A549 (cell line): ENCODE measurements around the gene TCOF1. TPM values are rescaled to one million over a fixed set of nuclear protein-coding genes. Genes with fewer than 3 reads are reported as not detected.

Experiments
- ATAC-seq, 2 experiments: fragments of 200-7000 bp in 1 of 2; fragments of >200 bp in 1 of 2; cut with Nextera tagmentation in 1 of 2; cut with Tn5 transposase in 1 of 2; 3 replicates each; pipeline versions ENCODE4 v1.8.0 to v1.9.1; 2018 to 2020; ENCODE audit warnings: mild to moderate bottlenecking in 1 of 2, moderate library complexity in 1 of 2
- CTCF ChIA-PET: fragments of 300-600 bp; sonication (Branson Sonifier 250); formaldehyde crosslinking; extraction: SDS; loops from one replicate; lab custom pipeline; 2021; ENCODE audit warnings: antibody characterized with exemption, inconsistent platforms; lab: Yijun Ruan, JAX
- POLR2A ChIA-PET: fragments of 350-600 bp; formaldehyde crosslinking; extraction: SDS; loops from one replicate; lab custom pipeline; 2021; ENCODE audit warnings: antibody characterized with exemption, inconsistent platforms; lab: Yijun Ruan, JAX
- DNase-seq, 2 experiments: peaks; one replicate each; pipeline versions ENCODE4 v3.0.0 to v3.0.0-alpha.2; 2011 to 2016; ENCODE audit warnings: low read depth in 1 of 2, low spot score in 1 of 2
- FAIRE-seq: peaks from 2 replicates; lab custom pipeline; 2011; peaks lifted over from hg19 to GRCh38; lab: Jason Lieb, UNC
- H3K27ac ChIP-seq, 2 experiments: fragments of >200 bp; sonication (Bioruptor Twin); formaldehyde crosslinking; 3 replicates each; pipeline ENCODE4 v1.5.1; 2016 to 2017
- H3K4me1 ChIP-seq: fragments of >200 bp; sonication (Bioruptor Twin); formaldehyde crosslinking; 3 replicates; pipeline ENCODE4 v1.6.1; 2016
- H3K4me2 ChIP-seq: fragments of >200 bp; sonication (Bioruptor Twin); formaldehyde crosslinking; 3 replicates; pipeline ENCODE4 v1.6.1; 2016
- H3K4me3 ChIP-seq: fragments of >200 bp; sonication (Bioruptor Twin); formaldehyde crosslinking; 3 replicates; pipeline ENCODE4 v1.5.1; 2016
- H3K9me3 ChIP-seq: fragments of >200 bp; sonication (Bioruptor Twin); formaldehyde crosslinking; 3 replicates; pipeline ENCODE4 v1.6.1; 2016
- BHLHE40 ChIP-seq: IDR thresholded peaks from 2 replicates; pipeline ENCODE4 v1.6.1; 2012; ENCODE audit warnings: low read depth, low read length, inconsistent platforms
- CEBPB ChIP-seq, 2 experiments: fragments of >200 bp in 1 of 2; sonication (Bioruptor Twin) in 1 of 2; formaldehyde crosslinking in 1 of 2; IDR thresholded peaks; 2 replicates each; pipeline ENCODE4 v1.6.1; 2012 to 2016
- CHD2 ChIP-seq: fragments of 150-350 bp; IDR thresholded peaks from 2 replicates; pipeline ENCODE4 v1.6.1; 2014; ENCODE audit warnings: low read length; ENCODE audit not compliant: partially characterized antibody
- CHD4 ChIP-seq: fragments of 200-600 bp; sonication (generic); IDR thresholded peaks from 2 replicates; pipeline ENCODE4 v1.6.1; 2016; ENCODE audit warnings: antibody characterized with exemption, mild to moderate bottlenecking, borderline replicate concordance
- EHMT2 ChIP-seq: fragments of 200-600 bp; sonication (generic); IDR thresholded peaks from 2 replicates; pipeline ENCODE4 v1.6.1; 2016; ENCODE audit warnings: antibody characterized with exemption, low read depth, mild to moderate bottlenecking, moderate library complexity
- EP300 ChIP-seq, 2 experiments: fragments of >200 bp; sonication (Bioruptor Twin); formaldehyde crosslinking; IDR thresholded peaks; 2 replicates in 1 of 2; 3 replicates in 1 of 2; pipeline ENCODE4 v1.6.1; 2016 to 2017
- FOSB ChIP-seq: fragments of 250-450 bp; sonication (Bioruptor Pico); IDR thresholded peaks from 2 replicates; pipeline ENCODE4 v1.5.0; 2020; ENCODE audit warnings: mild to moderate bottlenecking, moderate library complexity
- FOSL2 ChIP-seq, 2 experiments: fragments of 450-650 bp in 1 of 2; fragments of >200 bp in 1 of 2; sonication (Bioruptor Twin) in 1 of 2; formaldehyde crosslinking; IDR thresholded peaks; 2 replicates each; pipeline versions ENCODE4 v1.5.0 to v1.6.1; 2016 to 2020; ENCODE audit warnings: mild to moderate bottlenecking in 1 of 2, moderate library complexity in 1 of 2
- GATA3 ChIP-seq: IDR thresholded peaks from 2 replicates; pipeline ENCODE4 v1.6.1; 2012; ENCODE audit warnings: borderline replicate concordance
- HDAC2 ChIP-seq: fragments of 200-600 bp; sonication (generic); IDR thresholded peaks from 2 replicates; pipeline ENCODE4 v1.6.1; 2016
- HEYL ChIP-seq: fragments of 250-450 bp; sonication (Bioruptor Pico); IDR thresholded peaks from 2 replicates; pipeline ENCODE4 v1.8.0; 2021; ENCODE audit warnings: mild to moderate bottlenecking, moderate library complexity
- HOXB13 ChIP-seq: fragments of 250-450 bp; sonication (Bioruptor Pico); IDR thresholded peaks from 2 replicates; pipeline ENCODE4 v1.5.0; 2020; ENCODE audit warnings: low read depth, mild to moderate bottlenecking, moderate library complexity
- HOXB5 ChIP-seq: fragments of 250-450 bp; sonication (Bioruptor Pico); IDR thresholded peaks from 2 replicates; pipeline ENCODE4 v1.5.0; 2020; ENCODE audit warnings: mild to moderate bottlenecking, moderate library complexity
- JUNB ChIP-seq: fragments of >200 bp; sonication (Bioruptor Twin); formaldehyde crosslinking; IDR thresholded peaks from 2 replicates; pipeline ENCODE4 v1.6.1; 2016
- MAFK ChIP-seq: fragments of 450-650 bp; IDR thresholded peaks from 2 replicates; pipeline ENCODE4 v1.6.1; 2014; ENCODE audit not compliant: partially characterized antibody
- MAZ ChIP-seq: fragments of 150-350 bp; IDR thresholded peaks from 2 replicates; pipeline ENCODE4 v1.6.1; 2014; ENCODE audit warnings: antibody characterized with exemption, low read depth, low read length, borderline replicate concordance
- NFE2L2 ChIP-seq: fragments of 150-350 bp; conservative IDR thresholded peaks from 2 replicates; pipeline ENCODE4 v1.6.1; 2014; ENCODE audit warnings: low read length
- NPAS2 ChIP-seq: fragments of 250-450 bp; sonication (Bioruptor Pico); IDR thresholded peaks from 2 replicates; pipeline ENCODE4 v1.8.0; 2022; ENCODE audit warnings: mild to moderate bottlenecking, moderate library complexity, borderline replicate concordance
- NR3C1 ChIP-seq: fragments of >200 bp; sonication (Bioruptor Twin); formaldehyde crosslinking; IDR thresholded peaks from 3 replicates; pipeline ENCODE4 v1.6.1; 2017
- POLR2AphosphoS2 ChIP-seq: conservative IDR thresholded peaks from 2 replicates; pipeline ENCODE4 v1.6.1; 2012; ENCODE audit warnings: low read length, improper control_type of control experiment, inconsistent platforms
- RAD21 ChIP-seq, 2 experiments: fragments of >200 bp in 1 of 2; sonication (Bioruptor Twin) in 1 of 2; formaldehyde crosslinking in 1 of 2; IDR thresholded peaks in 1 of 2; conservative IDR thresholded peaks in 1 of 2; 2 replicates in 1 of 2; 3 replicates in 1 of 2; pipeline ENCODE4 v1.6.1; 2012 to 2018; ENCODE audit warnings: inconsistent platforms in 1 of 2
- RCOR1 ChIP-seq: fragments of 150-350 bp; IDR thresholded peaks from 2 replicates; pipeline ENCODE4 v1.6.1; 2014; ENCODE audit warnings: antibody characterized with exemption, low read length, low read depth
- RFX5 ChIP-seq: fragments of 450-650 bp; IDR thresholded peaks from 2 replicates; pipeline ENCODE4 v1.7.1; 2014; ENCODE audit warnings: antibody characterized with exemption, mild to moderate bottlenecking, moderate library complexity
- SMC3 ChIP-seq: fragments of >200 bp; sonication (Bioruptor Twin); formaldehyde crosslinking; IDR thresholded peaks from 3 replicates; pipeline ENCODE4 v1.6.1; 2018; ENCODE audit warnings: inconsistent platforms
- SREBF2 ChIP-seq: fragments of 450-650 bp; IDR thresholded peaks from 2 replicates; pipeline ENCODE4 v1.6.1; 2014; ENCODE audit warnings: mild to moderate bottlenecking, moderate library complexity
- TFCP2L1 ChIP-seq: fragments of 250-450 bp; sonication (Bioruptor Pico); IDR thresholded peaks from 2 replicates; pipeline ENCODE4 v1.5.0; 2021; ENCODE audit warnings: mild to moderate bottlenecking
- TP53 ChIP-seq: fragments of 250-450 bp; sonication (Bioruptor Pico); IDR thresholded peaks from 2 replicates; pipeline ENCODE4 v1.5.0; 2021; ENCODE audit warnings: mild to moderate bottlenecking, moderate library complexity
- ZC3H11A ChIP-seq: fragments of 450-650 bp; IDR thresholded peaks from 2 replicates; pipeline ENCODE4 v1.6.1; 2014; ENCODE audit warnings: antibody characterized with exemption, mild to moderate bottlenecking
- ZFP36 ChIP-seq: fragments of 450-650 bp; IDR thresholded peaks from 2 replicates; pipeline ENCODE4 v1.6.1; 2014; ENCODE audit warnings: borderline replicate concordance; ENCODE audit not compliant: partially characterized antibody
- ZNF302 ChIP-seq: fragments of 250-450 bp; sonication (Bioruptor Pico); IDR thresholded peaks from 2 replicates; pipeline ENCODE4 v1.9.0; 2021; ENCODE audit warnings: inconsistent platforms, mild to moderate bottlenecking, moderate library complexity
- WGBS: methylation state at CpG from one replicate; pipeline ENCODE4 v1.1.6; 2017; ENCODE audit errors: missing lambda C conversion rate; 5-methylcytosine and 5-hydroxymethylcytosine counted together
- polyA plus RNA-seq, 4 experiments: library from polyadenylated mRNA; depleted of rRNA in 3 of 4; stranded (reverse); fragments of >200 nt; fragmentation: RNase III in 1 of 4; extraction: RNeasy Plus Mini Kit Qiagen cat#74134 plus additional on column Dnase treatment in 1 of 4; gene quantifications; 2 replicates in 3 of 4; 3 replicates in 1 of 4; pipeline ENCODE4 v1.2.3, GENCODE V29; 2011 to 2017
- TF ChIP-seq, protein P1 (sequence below): fragments of >200 bp; sonication (Bioruptor Twin); formaldehyde crosslinking; IDR thresholded peaks from 3 replicates; pipeline ENCODE4 v1.5.1; 2016
- TF ChIP-seq, protein P2 (sequence below): fragments of 250-450 bp; sonication (Bioruptor Pico); IDR thresholded peaks from 2 replicates; pipeline ENCODE4 v1.5.0; 2021; ENCODE audit warnings: mild to moderate bottlenecking, moderate library complexity, borderline replicate concordance
- TF ChIP-seq, protein P3 (sequence below): fragments of 250-450 bp; sonication (Bioruptor Pico); IDR thresholded peaks from 2 replicates; pipeline ENCODE4 v1.5.0; 2020; ENCODE audit warnings: low read depth, mild to moderate bottlenecking, moderate library complexity
- TF ChIP-seq, protein P4 (sequence below): IDR thresholded peaks from 2 replicates; pipeline ENCODE4 v1.6.1; 2012; ENCODE audit warnings: low read depth, borderline replicate concordance

Gene TCOF1
- polyA plus RNA-seq, 2 of the 4 experiments (the other 2 are of a cell fraction), result 17.5 to 47.1 TPM

DNA sequence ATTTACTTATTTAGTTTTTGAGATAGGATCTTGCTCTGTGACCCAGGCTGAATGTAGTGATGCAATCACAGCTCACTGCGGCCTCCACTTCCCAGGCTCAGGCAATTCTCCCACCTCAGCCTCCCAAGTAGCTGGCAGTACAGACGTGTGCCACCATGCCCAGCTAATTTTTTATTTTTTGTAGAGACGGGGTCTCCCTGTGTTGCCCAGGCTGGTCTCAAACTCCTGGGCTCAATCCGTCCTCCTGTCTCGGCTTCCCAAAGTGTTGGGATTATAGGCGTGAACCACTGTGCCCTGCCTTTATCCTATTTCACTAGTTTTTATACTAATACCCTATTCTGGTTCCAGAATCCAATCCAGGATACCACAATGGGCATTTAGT lies 85.2 kb downstream of the TCOF1 start (continued):
- TF ChIP-seq POLR2AphosphoS2 (no peak), GATA3 (no peak), CHD4 (no peak), ZNF302 (CRISPR knock-in tag) (no peak), EHMT2 (no peak), JUNB (no peak), HDAC2 (no peak), TFCP2L1 (CRISPR knock-in tag) (peak; percentile 76; the same call in 1 of the 2 replicates), HOXB13 (CRISPR knock-in tag) (no peak)

DNA sequence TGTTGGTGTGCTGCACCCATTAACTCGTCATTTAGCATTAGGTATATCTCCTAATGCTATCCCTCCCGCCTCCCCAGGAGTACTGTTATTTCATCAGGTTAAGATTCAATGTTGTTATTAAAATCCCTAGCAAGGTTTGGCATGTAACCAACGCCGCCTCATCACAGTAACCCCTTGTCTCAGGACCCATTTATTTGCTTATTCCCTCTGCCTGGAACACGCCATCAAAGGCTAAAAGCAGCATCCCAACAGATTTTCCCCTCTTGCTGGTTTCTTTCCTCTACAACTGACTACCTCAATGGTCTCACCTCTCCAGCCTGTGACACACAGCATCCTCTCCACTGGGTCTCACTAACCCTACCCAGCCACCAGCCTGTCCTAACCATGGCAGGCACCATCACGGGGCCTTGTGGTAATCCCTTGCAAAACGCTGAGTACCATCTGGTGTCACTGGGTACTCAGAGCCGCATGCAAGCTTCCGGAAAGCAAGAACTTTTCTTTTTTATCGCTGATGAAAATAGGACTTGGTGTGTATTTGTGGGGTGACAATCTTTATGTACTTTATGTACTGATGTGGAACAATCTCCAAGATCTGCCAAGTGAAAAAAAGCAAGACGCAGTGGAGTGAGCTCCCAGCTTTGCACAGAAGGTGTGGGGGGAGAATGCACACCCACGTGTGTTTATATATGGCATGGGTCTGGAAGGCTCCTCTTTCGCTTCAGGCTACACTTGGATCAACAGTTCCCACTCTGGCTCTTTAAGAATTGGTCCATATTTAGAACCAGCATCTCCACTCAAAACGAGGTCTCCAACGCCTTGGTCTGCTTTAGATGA lies 86.0 kb downstream of the TCOF1 start:
- DNase-seq (no peak), FAIRE-seq (no peak), ATAC-seq (peak in 1 of 2 experiments; percentile 2; a peak in 1 of 6 replicates)
- Histone ChIP-seq H3K4me1 (peaks cover 37% of the 10 kb centered on the region), H3K9me3 (no peaks in the 10 kb centered on the region), H3K4me2 (no peak overlapping the region), H3K4me3 (no peak overlapping the region), H3K27ac (no peak overlapping the region)
- WGBS, result 88% methylated on average over 15 of the region's 15 CpGs
- POLR2A ChIA-PET, result no interaction called here
- CTCF ChIA-PET, result no interaction called here
- TF ChIP-seq CEBPB (IDR thresholded peaks at IDR 0.05), result no peak
- TF ChIP-seq HOXB13 (CRISPR knock-in tag), result no peak
- no peak for TF ChIP-seq NFE2L2
- no peak for TF ChIP-seq CHD4
- TF ChIP-seq ZFP36, result no peak
- TF ChIP-seq EP300 (IDR thresholded peaks at IDR 0.05), result 0 out of 5 replicates have a peak, but pooled peaks of 1 of the 2 experiments have one; percentile 12
- peak; percentile 83 for TF ChIP-seq TP53 (CRISPR knock-in tag)
- TF ChIP-seq, protein P1, sequence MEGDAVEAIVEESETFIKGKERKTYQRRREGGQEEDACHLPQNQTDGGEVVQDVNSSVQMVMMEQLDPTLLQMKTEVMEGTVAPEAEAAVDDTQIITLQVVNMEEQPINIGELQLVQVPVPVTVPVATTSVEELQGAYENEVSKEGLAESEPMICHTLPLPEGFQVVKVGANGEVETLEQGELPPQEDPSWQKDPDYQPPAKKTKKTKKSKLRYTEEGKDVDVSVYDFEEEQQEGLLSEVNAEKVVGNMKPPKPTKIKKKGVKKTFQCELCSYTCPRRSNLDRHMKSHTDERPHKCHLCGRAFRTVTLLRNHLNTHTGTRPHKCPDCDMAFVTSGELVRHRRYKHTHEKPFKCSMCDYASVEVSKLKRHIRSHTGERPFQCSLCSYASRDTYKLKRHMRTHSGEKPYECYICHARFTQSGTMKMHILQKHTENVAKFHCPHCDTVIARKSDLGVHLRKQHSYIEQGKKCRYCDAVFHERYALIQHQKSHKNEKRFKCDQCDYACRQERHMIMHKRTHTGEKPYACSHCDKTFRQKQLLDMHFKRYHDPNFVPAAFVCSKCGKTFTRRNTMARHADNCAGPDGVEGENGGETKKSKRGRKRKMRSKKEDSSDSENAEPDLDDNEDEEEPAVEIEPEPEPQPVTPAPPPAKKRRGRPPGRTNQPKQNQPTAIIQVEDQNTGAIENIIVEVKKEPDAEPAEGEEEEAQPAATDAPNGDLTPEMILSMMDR, result no peak
- TF ChIP-seq SMC3, result no peak
- no peak for TF ChIP-seq MAZ
- no peak for TF ChIP-seq SREBF2
- TF ChIP-seq FOSL2 (IDR thresholded peaks at IDR 0.05), result no peak
- no peak for TF ChIP-seq FOSL2 (CRISPR knock-in tag; IDR thresholded peaks at IDR 0.05)
- no peak for TF ChIP-seq HEYL (CRISPR knock-in tag)
- peak; percentile 78 for TF ChIP-seq TFCP2L1 (CRISPR knock-in tag)
- no peak for TF ChIP-seq RAD21 (conservative IDR thresholded peaks at IDR 0.05 in 1 of 2, IDR thresholded peaks at IDR 0.05 in 1 of 2)
- TF ChIP-seq CHD2, result no peak
- no peak for TF ChIP-seq ZNF302 (CRISPR knock-in tag)
- TF ChIP-seq ZC3H11A, result no peak
- TF ChIP-seq BHLHE40, result no peak
- TF ChIP-seq, protein P2, sequence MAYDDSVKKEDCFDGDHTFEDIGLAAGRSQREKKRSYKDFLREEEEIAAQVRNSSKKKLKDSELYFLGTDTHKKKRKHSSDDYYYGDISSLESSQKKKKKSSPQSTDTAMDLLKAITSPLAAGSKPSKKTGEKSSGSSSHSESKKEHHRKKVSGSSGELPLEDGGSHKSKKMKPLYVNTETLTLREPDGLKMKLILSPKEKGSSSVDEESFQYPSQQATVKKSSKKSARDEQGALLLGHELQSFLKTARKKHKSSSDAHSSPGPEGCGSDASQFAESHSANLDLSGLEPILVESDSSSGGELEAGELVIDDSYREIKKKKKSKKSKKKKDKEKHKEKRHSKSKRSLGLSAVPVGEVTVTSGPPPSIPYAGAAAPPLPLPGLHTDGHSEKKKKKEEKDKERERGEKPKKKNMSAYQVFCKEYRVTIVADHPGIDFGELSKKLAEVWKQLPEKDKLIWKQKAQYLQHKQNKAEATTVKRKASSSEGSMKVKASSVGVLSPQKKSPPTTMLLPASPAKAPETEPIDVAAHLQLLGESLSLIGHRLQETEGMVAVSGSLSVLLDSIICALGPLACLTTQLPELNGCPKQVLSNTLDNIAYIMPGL (CRISPR knock-in tag), result peak; percentile 43; the same call in 1 of the 2 replicates
- TF ChIP-seq NPAS2 (CRISPR knock-in tag), result no peak
- peak; percentile 90 for TF ChIP-seq FOSB (CRISPR knock-in tag)
- TF ChIP-seq POLR2AphosphoS2, result peak; percentile 82; the same call in 1 of the 2 replicates
- no peak for TF ChIP-seq MAFK
- TF ChIP-seq, protein P3, sequence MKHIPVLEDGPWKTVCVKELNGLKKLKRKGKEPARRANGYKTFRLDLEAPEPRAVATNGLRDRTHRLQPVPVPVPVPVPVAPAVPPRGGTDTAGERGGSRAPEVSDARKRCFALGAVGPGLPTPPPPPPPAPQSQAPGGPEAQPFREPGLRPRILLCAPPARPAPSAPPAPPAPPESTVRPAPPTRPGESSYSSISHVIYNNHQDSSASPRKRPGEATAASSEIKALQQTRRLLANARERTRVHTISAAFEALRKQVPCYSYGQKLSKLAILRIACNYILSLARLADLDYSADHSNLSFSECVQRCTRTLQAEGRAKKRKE (CRISPR knock-in tag), result no peak
- no peak for TF ChIP-seq GATA3
- no peak for TF ChIP-seq RCOR1
- TF ChIP-seq RFX5, result no peak
- no peak for TF ChIP-seq JUNB
- TF ChIP-seq NR3C1, result no peak
- TF ChIP-seq, protein P4, sequence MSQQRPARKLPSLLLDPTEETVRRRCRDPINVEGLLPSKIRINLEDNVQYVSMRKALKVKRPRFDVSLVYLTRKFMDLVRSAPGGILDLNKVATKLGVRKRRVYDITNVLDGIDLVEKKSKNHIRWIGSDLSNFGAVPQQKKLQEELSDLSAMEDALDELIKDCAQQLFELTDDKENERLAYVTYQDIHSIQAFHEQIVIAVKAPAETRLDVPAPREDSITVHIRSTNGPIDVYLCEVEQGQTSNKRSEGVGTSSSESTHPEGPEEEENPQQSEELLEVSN, result no peak
- TF ChIP-seq EHMT2, result no peak
- no peak for TF ChIP-seq HOXB5 (CRISPR knock-in tag)
